ENCODE results near the gene TK1. TPM values are rescaled to one million over a fixed set of nuclear protein-coding genes. Genes with fewer than 3 reads are reported as not detected.

Gene TK1
- total and polyA plus RNA-seq, 2 donors from 2014 or later, result 9.3 to 12.7 TPM

GRCh38 chr17:78134899-78135385 lies 51.9 kb downstream of the TK1 start:
- DNase-seq (no peak), FAIRE-seq (no peak)
- TF ChIP-seq, protein P1, sequence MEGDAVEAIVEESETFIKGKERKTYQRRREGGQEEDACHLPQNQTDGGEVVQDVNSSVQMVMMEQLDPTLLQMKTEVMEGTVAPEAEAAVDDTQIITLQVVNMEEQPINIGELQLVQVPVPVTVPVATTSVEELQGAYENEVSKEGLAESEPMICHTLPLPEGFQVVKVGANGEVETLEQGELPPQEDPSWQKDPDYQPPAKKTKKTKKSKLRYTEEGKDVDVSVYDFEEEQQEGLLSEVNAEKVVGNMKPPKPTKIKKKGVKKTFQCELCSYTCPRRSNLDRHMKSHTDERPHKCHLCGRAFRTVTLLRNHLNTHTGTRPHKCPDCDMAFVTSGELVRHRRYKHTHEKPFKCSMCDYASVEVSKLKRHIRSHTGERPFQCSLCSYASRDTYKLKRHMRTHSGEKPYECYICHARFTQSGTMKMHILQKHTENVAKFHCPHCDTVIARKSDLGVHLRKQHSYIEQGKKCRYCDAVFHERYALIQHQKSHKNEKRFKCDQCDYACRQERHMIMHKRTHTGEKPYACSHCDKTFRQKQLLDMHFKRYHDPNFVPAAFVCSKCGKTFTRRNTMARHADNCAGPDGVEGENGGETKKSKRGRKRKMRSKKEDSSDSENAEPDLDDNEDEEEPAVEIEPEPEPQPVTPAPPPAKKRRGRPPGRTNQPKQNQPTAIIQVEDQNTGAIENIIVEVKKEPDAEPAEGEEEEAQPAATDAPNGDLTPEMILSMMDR (IDR thresholded peaks at IDR 0.05; ENCODE audit: borderline replicate concordance, extremely low read depth, insufficient read depth), result no peak
- Histone ChIP-seq H3K4me1 (ENCODE audit: control insufficient read depth in 2 of 3, insufficient read depth in 2 of 3, low read depth in 1 of 3, low read length in 3 of 3) (peaks cover 0 to 7% (median 0%) of the 10 kb centered on the region in 3 donors), H3K27ac (ENCODE audit: low read depth in 2 of 2, low read length in 2 of 2) (no peak overlapping the region), H3K9ac (ENCODE audit: low read length in 3 of 3) (no peak overlapping the region), H3K4me3 (ENCODE audit: low read length in 3 of 3) (no peak overlapping the region), H3K9me3 (ENCODE audit: control insufficient read depth in 2 of 3, insufficient read depth in 1 of 3, low read length in 3 of 3) (no peaks in the 10 kb centered on the region), H3K36me3 (ENCODE audit: control insufficient read depth in 2 of 3, insufficient read depth in 3 of 3, low read length in 3 of 3) (no peaks in the 10 kb centered on the region), H3K27me3 (ENCODE audit: control insufficient read depth, insufficient read depth, low read length) (no peaks in the 10 kb centered on the region)
- intact Hi-C loops (cut with DNase I), result no loop called here

DNA sequence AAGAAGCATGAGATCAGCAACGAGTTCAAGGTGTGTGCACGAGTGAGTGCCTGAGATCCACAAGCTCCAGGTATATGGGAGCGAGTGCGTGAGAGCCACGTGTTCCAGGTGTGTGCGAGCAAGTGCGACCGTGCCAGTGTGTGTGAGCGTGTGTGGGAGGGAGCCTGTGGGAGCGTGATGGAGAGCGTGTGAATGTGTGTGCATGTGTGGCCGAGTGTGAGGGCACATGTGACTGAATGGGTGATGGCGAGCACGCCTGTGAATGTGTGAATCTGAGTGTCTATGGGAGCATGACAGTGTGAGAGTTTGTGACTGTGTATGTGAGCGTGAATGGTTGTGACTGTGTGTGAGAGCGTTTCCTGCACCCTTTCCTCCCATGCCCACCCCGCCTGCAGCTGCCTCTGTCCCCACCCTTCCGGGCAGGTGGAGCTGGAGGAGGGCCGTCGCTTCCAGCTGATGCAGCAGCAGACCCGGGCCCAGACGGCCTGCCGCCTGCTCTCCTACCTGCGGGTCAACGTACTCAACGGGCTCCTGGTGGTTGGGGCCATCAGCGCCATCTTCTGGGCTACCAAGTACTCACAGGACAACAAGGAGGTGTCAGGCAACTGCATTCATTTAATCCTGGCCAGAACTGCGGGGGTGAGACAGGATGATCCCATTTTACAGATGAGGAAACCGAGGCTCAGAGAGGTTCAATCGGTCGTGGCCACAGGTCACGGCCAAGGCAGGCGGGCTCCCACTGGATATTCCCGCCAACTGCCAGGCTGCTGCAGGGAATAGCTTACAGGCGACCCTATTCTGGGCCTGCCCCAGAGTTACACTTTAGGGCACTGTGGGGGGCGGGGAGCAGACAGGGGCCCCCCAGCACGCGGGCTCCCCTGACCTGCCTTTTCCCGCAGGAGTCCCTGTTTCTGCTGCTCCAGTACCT lies 52.6 kb downstream of the TK1 start:
- no peaks in the 10 kb centered on the region for H3K36me3 ChIP-seq (ENCODE audit: control insufficient read depth in 2 of 3, insufficient read depth in 3 of 3, low read length in 3 of 3)
- intact Hi-C loops (cut with DNase I), result no loop called here
- TF ChIP-seq, protein P1 (IDR thresholded peaks at IDR 0.05; ENCODE audit: borderline replicate concordance, extremely low read depth, insufficient read depth), result peak; percentile 37
- no peak overlapping the region for H3K4me3 ChIP-seq (ENCODE audit: low read length in 3 of 3)
- H3K27ac ChIP-seq (ENCODE audit: low read depth in 2 of 2, low read length in 2 of 2), result no peak overlapping the region
- no peaks in the 10 kb centered on the region for H3K27me3 ChIP-seq (ENCODE audit: control insufficient read depth, insufficient read depth, low read length)
- H3K9ac ChIP-seq (ENCODE audit: low read length in 3 of 3), result no peak overlapping the region
- FAIRE-seq (no peak), DNase-seq (peak; percentile 64 to 89 (median 71))
- no peaks in the 10 kb centered on the region for H3K9me3 ChIP-seq (ENCODE audit: control insufficient read depth in 2 of 3, insufficient read depth in 1 of 3, low read length in 3 of 3)
- peaks cover 0 to 13% (median 0%) of the 10 kb centered on the region in 3 donors for H3K4me1 ChIP-seq (ENCODE audit: control insufficient read depth in 2 of 3, insufficient read depth in 2 of 3, low read depth in 1 of 3, low read length in 3 of 3)

GRCh38 chr17:78133179-78133951 lies 53.5 kb downstream of the TK1 start:
- intact Hi-C loops (cut with DNase I), result no loop called here
- no peak for DNase-seq
- peaks cover 0 to 15% (median 0%) of the 10 kb centered on the region in 3 donors for H3K4me1 ChIP-seq (ENCODE audit: control insufficient read depth in 2 of 3, insufficient read depth in 2 of 3, low read depth in 1 of 3, low read length in 3 of 3)
- FAIRE-seq, result no peak
- H3K27ac ChIP-seq (ENCODE audit: low read depth in 2 of 2, low read length in 2 of 2), result no peak overlapping the region
- no peaks in the 10 kb centered on the region for H3K36me3 ChIP-seq (ENCODE audit: control insufficient read depth in 2 of 3, insufficient read depth in 3 of 3, low read length in 3 of 3)
- no peak overlapping the region for H3K9ac ChIP-seq (ENCODE audit: low read length in 3 of 3)
- TF ChIP-seq, protein P1 (IDR thresholded peaks at IDR 0.05; ENCODE audit: borderline replicate concordance, extremely low read depth, insufficient read depth), result no peak
- H3K4me3 ChIP-seq (ENCODE audit: low read length in 3 of 3), result no peak overlapping the region
- H3K27me3 ChIP-seq (ENCODE audit: control insufficient read depth, insufficient read depth, low read length), result no peaks in the 10 kb centered on the region
- no peaks in the 10 kb centered on the region for H3K9me3 ChIP-seq (ENCODE audit: control insufficient read depth in 2 of 3, insufficient read depth in 1 of 3, low read length in 3 of 3)

Data from kidney (tissue), 14 donors.